Endothelial cell of umbilical vein (primary cell): Measurements from ENCODE around the gene RUNDC3A.

Experiments used
- CTCF ChIP-seq, 2 donors: IDR thresholded peaks; 1 replicate in 1 of 2; 2 replicates in 1 of 2; pipeline ENCODE4 v1.5.1; 2011; ENCODE audit warnings: low read length in 2 of 2, mild to moderate bottlenecking in 2 of 2, moderate library complexity in 2 of 2, control low read depth in 1 of 2, inconsistent platforms in 1 of 2, low read depth in 1 of 2; ENCODE audit not compliant: insufficient read depth in 1 of 2; ENCODE audit errors: extremely low read depth in 1 of 2
- EZH2 ChIP-seq: IDR thresholded peaks from 2 replicates; pipeline ENCODE4 v1.6.1; 2012; ENCODE audit warnings: borderline replicate concordance, low read depth, mild to moderate bottlenecking, moderate library complexity, low read length, inconsistent platforms; ENCODE audit not compliant: severe bottlenecking
- FOS ChIP-seq: IDR thresholded peaks from 2 replicates; pipeline ENCODE4 v1.6.1; 2011; ENCODE audit warnings: mild to moderate bottlenecking, low read length, moderate library complexity, borderline replicate concordance; ENCODE audit not compliant: insufficient read depth
- GATA2 ChIP-seq: IDR thresholded peaks from 2 replicates; pipeline ENCODE4 v1.7.0; 2011; ENCODE audit warnings: low read depth, mild to moderate bottlenecking, moderate library complexity, mixed read lengths, low read length; ENCODE audit not compliant: insufficient read length, insufficient read depth
- JUN ChIP-seq: IDR thresholded peaks from 2 replicates; pipeline ENCODE4 v1.6.1; 2011; ENCODE audit warnings: borderline replicate concordance, low read depth; ENCODE audit not compliant: insufficient read length, insufficient read depth
- POLR2A ChIP-seq: IDR thresholded peaks from 2 replicates; pipeline ENCODE4 v1.6.1; 2012; ENCODE audit warnings: low read depth, mild to moderate bottlenecking, control low read depth, low read length
- POLR2AphosphoS5 ChIP-seq: IDR thresholded peaks from 2 replicates; pipeline ENCODE4 v1.6.1; 2012; ENCODE audit warnings: low read depth, mild to moderate bottlenecking, control low read depth, low read length, moderate library complexity; ENCODE audit not compliant: insufficient read depth

DNA sequence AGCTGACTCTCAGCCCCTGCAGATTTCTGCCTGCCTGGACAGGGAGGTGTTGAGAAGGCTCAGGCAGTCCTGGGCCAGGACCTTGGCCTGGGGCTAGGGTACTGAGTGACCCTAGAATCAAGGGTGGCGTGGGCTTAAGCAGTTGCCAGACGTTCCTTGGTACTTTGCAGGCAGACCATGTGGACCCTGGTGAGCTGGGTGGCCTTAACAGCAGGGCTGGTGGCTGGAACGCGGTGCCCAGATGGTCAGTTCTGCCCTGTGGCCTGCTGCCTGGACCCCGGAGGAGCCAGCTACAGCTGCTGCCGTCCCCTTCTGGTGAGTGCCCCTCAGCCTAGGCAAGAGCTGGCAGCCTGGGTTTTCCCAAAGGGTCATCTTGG is 40.6 kb downstream of the RUNDC3A start:
- TF ChIP-seq CTCF (IDR thresholded peaks at IDR 0.05; ENCODE audit: extremely low read depth in 1 of 2, insufficient read depth in 1 of 2, low read depth in 1 of 2, low read length in 2 of 2) (no peak), EZH2 (no peak), POLR2A (no peak), POLR2AphosphoS5 (no peak), FOS (no peak), JUN (no peak), GATA2 (no peak)
